ENCODE measurements around the gene TMC2.

DNA sequence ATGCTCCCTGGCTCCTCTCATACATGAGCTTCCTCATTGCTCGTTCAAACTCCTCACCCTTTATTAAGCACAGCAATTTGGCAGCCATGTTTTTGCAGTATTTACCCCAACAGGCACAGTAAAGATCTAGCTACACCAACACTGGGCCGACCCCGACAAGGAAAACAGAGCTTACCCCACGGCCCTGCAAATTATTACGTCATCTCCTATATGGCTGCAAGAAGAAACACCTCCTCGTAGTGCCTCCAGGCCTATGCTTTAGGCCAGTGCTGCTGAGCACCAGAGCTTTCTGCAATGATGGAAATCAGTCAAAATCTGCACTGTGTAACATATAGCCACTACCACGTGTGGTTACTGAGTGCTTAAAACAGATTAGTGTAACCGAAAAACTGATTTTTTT lies 26.7 kb downstream of the TMC2 start:
- no peak for TF ChIP-seq POLR2AphosphoS5 (IDR thresholded peaks at IDR 0.05)
- TF ChIP-seq, protein P1, sequence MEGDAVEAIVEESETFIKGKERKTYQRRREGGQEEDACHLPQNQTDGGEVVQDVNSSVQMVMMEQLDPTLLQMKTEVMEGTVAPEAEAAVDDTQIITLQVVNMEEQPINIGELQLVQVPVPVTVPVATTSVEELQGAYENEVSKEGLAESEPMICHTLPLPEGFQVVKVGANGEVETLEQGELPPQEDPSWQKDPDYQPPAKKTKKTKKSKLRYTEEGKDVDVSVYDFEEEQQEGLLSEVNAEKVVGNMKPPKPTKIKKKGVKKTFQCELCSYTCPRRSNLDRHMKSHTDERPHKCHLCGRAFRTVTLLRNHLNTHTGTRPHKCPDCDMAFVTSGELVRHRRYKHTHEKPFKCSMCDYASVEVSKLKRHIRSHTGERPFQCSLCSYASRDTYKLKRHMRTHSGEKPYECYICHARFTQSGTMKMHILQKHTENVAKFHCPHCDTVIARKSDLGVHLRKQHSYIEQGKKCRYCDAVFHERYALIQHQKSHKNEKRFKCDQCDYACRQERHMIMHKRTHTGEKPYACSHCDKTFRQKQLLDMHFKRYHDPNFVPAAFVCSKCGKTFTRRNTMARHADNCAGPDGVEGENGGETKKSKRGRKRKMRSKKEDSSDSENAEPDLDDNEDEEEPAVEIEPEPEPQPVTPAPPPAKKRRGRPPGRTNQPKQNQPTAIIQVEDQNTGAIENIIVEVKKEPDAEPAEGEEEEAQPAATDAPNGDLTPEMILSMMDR (IDR thresholded peaks at IDR 0.05): no peak

Data from upper lobe of left lung (tissue), 4 donors.